ENCODE results near the gene KCND1.

Gene KCND1

GRCh38 chrX:48974574-48974973, 2.9 kb upstream of the KCND1 start:
- DNase-seq (ENCODE audit: low read depth in 2 of 2), result no peak

DNA sequence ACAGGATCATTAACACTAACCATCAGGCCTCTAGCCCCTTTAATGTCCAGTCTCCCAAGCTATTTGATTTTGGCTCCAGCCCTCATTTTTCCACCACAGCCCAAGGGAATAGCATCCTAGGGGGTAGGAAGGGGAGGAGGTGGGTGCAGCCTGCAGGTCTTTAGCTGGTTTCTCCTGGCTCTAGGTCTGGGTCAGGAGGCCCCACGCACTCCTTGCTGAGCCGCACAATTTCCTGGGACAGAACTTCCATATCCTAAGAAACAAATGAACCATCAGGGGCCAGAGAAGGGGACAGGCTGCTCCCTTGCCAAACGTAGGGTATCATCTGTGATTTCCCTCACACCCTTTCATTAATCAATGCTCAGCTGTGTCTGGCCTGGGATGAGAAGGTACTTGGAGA, 2.4 kb upstream of the KCND1 start:
- DNase-seq (ENCODE audit: low read depth in 2 of 2), result no peak

GRCh38 chrX:48972220-48973164, 848 bp upstream of the KCND1 start:
- no peak for DNase-seq (ENCODE audit: low read depth in 2 of 2)

- no peak for DNase-seq (ENCODE audit: low read depth in 2 of 2)
Measured at GRCh38 chrX:48969471-48969870, 2.2 kb downstream of the KCND1 start.

DNA sequence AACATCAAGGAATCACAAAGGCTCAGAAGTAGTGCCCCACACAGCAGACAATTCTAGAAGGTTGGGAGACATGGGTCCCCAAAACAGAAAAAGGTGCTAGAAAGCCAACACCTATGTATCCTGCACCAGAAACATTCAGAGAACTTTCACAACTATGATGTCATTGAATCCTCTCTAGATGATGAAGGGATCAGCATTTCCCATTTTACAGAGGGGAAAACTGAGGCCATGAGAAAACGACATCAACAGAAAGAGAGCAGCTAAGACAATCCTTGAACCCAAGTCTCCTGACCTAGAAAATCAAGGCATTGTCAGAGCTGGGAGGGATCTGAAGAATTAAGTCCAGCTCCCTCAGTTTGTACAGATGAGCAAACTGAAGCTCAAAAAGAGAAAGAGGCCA, 3.3 kb downstream of the KCND1 start:
- DNase-seq (ENCODE audit: low read depth in 2 of 2), result no peak

DNA sequence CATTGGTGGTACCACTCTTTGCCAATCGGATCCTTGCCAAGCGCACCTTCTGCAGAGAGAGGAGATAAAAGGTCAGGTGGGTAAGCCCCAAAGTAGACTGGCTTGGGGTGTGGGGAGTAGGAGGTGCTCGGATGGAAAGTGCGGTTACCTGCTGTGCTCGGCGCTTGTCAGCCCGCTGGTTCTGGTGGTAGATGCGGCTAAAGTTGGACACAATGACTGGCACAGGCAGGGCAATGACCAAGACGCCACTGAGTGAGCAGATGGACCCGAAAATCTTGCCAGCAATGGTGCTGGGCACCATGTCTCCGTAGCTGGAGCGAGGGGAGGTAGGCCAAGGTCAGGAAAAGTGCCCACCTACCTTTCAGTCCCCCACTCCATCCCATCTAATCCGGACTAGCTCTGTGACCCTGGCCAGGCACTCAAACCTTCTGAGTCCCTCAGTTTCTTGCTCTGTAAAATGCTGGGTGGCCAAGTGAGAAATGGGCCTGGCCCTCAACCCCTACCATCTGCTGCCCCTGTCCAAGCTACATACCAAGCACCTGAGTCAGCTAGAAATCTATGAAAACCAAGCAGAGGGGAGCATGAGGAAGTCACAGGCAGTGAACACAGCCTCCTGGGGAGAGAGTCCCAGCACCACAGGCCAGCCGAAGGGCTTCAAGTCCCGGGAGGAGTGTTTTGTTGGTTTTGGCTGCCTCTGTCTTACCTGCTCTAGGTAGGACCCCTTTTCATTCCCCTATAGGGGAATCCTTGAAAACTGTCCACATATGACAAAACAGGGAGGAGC, 4.7 kb downstream of the KCND1 start:
- no peak for DNase-seq (ENCODE audit: low read depth in 2 of 2)

DNA sequence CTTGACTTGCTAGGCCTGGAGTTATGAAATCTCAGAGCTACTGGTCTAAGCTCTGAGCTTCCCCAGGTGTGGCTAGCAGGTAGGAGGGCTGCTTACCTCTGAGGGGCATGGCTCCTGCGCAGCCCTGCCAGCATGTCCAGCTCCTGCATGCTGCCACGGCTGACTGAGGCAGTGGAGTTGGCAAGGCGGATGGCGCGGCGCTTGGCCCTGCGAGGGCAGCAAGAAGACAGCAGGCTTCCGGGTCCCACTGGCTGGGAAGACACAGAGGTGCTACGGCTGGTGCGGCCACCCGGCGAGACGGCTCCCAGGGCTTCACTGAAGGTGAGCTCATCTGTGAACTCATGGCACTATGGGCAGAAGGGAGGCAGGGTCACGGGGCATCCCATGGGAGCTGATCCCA, 5.7 kb downstream of the KCND1 start:
- no peak for DNase-seq (ENCODE audit: low read depth in 2 of 2)

DNA sequence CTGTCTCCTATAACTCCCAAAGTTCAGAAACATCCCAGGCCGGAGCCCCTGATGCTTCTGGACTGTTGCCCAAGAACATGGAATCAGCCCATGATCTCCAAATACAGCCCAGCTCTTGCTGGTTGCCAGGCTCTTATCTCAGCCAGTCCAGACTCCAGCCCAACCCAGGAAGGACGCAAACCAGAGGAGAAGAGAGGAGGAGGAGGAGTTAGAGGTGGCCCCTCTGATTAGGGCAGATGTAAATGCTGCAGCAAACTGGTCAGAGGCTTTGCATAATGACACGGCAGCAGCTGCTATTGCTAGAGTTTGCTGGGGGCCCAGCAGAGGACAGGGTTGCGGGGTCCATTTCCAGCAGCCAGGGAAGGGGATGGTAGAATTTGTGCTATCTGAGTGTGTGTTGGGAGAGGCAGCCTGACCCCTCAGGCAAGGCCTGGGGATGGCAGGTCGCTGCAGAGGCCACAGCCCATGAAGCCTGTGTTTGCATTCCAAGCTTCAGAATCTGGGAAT, 10.0 kb downstream of the KCND1 start:
- DNase-seq (ENCODE audit: low read depth in 2 of 2), result no peak

DNA sequence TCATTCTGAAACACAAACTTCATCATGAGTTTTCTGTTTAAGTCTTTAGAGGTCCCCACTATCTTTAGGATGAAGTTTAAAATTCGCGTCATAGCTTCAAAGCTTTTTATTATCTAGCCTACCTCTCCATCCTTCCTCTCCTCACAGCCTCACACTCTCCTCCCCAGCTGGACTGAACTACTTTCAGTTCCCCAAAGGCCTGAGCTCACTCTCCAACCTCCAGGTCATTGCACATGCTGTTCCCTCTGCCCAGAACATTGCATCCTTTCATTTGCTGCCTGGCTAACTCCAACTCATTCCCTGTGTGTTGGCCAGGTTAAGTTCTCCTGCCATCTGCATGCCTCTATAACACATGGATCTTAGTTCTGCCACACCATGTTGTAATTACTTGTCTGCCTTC, 11.4 kb downstream of the KCND1 start:
- no peak for DNase-seq (ENCODE audit: low read depth in 2 of 2)

DNA sequence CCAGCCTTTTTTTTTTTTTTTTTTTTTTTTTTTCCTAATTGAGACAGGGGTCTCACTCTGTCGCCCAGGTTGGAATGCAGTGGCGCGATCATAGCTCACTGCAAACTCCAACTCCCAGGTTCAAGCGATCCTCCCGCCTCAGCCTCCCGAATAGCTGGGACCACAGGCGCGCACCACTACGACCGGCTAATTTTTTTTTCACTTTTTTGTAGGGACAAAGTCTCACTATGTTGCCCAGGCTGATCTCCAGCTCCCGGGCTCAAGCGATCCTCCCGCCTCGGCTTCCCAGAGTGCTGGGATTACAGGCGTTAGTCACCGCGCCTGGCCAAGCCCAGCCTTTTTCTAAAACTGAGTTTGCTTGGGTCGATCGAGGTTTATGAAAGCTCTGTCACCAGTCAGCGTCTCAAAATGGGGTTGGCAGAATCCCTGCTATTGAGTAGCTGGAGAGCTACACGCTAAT, 13.0 kb downstream of the KCND1 start:
- no peak for DNase-seq (ENCODE audit: low read depth in 2 of 2)

- DNase-seq (ENCODE audit: low read depth in 2 of 2), result peak; percentile 79 to 87
Measured at GRCh38 chrX:48957827-48958634, 13.6 kb downstream of the KCND1 start.

DNA sequence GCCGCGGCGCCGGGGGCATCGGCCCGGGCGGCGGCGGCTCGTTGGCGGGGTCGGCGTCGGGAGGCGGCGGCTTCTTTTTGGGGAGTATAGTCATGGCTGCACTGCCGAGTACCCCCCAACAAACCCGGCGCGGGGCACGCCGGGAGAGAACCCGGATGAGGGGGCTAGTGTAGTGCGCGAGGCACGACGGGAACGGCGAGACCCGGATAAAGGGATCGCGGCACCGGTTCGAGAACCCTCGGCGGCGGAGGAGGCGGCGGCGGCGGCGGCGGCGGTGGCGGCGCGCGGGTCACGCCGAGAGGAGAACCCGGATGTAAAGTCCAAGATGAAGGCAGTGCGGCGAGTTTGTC, 14.2 kb downstream of the KCND1 start, which contains the start of gene OTUD5:
OTUD5 (minus strand) TSS at position 131 of the 350 bp plus-strand sequence; CDS start at position 94, 37 bp downstream.
- peak; percentile 54 to 65 for DNase-seq (ENCODE audit: low read depth in 2 of 2)

DNA sequence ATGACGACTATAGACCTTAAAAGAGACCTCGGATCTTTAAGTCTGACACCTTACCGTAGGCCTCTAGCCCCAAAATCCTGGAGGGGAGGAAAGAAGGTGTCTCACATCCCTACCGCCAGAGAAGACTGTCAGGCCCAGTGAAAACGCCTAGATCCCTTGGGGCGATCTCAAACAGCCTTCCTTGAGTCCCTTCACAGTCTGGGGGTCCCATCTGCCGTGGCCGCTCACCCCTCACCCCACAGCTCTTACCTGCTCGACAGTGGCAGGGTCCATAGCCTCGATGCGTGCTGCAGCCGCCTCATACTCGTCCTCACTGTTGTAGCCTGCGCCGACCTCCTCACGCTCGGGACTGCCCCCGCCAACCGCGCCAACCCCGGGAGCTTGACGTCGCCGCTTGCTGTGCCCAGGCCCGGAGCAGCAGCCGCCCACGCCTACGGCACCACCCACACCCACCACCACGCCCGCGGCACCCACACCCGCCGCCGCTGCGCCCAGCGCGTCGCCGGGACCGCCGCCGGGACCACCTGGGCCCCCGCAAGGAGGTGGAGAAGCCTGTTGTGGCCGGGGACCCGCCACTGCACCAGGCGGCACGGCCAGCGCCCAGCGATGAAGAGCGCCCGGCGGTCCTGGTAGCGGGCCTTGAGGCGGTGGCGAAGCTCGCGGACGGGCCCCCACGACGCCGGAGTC, 14.8 kb downstream of the KCND1 start:
- DNase-seq (ENCODE audit: low read depth in 2 of 2), result peak in 1 of 2 donors; percentile 37

- DNase-seq (ENCODE audit: low read depth in 2 of 2), result no peak
Measured at GRCh38 chrX:48948589-48948988, 23.1 kb downstream of the KCND1 start.

GRCh38 chrX:48945517-48946348, 25.9 kb downstream of the KCND1 start:
- no peak for DNase-seq (ENCODE audit: low read depth in 2 of 2)

GRCh38 chrX:48942895-48943294, 28.7 kb downstream of the KCND1 start:
- no peak for DNase-seq (ENCODE audit: low read depth in 2 of 2)

DNA sequence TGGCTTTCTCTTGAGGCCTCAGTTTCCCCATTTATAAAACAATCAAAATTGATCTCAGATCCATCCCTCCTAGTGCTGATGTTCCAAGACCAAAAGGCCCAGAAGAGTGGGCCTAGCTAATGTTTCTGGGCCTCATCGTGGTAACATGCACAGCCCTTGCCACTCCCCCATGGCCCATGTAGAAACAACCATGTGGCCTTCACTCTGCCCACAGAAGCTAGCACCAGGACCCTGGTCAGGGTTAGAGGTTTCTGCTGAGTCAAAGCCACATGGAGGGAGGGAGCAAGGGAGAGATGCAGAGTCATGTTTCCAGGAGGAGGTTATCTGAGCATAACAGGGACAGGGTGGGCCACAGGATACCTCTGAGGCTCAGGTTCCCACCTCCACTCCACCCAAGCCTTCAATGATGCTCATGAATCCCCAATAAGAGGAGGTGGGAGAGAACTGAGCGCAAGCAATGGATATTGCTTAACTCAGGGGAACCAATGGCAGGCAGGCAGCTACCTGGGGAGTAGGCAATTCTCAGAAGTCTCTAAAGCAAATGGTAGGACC, 31.2 kb downstream of the KCND1 start:
- DNase-seq (ENCODE audit: low read depth in 2 of 2), result no peak

DNA sequence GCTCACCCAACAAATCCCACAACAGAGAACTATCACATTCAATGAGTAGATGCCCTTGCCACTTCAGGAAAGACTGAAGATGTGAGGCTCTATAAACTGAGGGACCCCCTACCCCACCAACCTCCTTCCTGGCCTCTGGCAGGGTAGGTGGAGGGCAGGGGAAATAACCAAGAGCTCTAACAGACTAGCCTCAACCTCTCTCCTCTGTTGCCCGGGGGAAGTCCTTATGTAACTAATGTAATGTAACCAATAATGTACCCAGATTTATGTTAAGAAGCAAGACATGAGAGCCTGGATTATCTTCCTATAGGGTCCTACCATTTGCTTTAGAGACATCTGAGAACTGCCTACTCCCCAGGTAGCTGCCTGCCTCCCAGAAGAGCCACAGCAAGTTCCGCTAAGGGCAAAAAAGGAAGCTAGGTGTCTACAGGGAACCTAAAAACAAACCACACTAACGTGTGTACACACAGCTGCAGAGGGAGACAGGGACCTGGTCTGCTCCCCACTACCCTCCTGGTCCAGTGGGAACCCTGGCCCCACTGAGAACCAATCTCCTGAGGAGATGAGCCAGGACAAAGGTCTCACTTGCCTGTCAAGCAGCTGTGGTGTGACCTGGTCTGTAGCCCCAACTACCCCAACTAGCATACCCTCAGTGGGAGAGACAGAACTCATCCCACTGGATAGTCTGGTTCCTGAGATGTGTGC, 32.0 kb downstream of the KCND1 start:
- DNase-seq (ENCODE audit: low read depth in 2 of 2), result no peak

All from stimulated activated CD4-positive, alpha-beta T cell treated with anti-CD3 and anti-CD28 coated beads, Interleukin-4, amount 100 ng/mL, for 48 hours (primary cell).